Glutamatergic neuron (in vitro differentiated cells): Measurements from ENCODE around the gene SPI1. TPM values are rescaled to one million over a fixed set of nuclear protein-coding genes. Genes with fewer than 3 reads are reported as not detected.

Experiments used
- DNase-seq: peaks from one replicate; pipeline ENCODE4 v3.0.0; 2022
- H3K27ac Mint-ChIP-seq: one replicate; pipeline ENCODE4 v1.8.0; 2020; ENCODE audit warnings: mild to moderate bottlenecking, mixed read lengths, inconsistent platforms; ENCODE audit not compliant: unreplicated experiment
- H3K27me3 Mint-ChIP-seq: one replicate; pipeline ENCODE4 v1.8.0; 2020; ENCODE audit warnings: mild to moderate bottlenecking, moderate library complexity, mixed read lengths, inconsistent platforms; ENCODE audit not compliant: unreplicated experiment
- H3K36me3 Mint-ChIP-seq: one replicate; pipeline ENCODE4 v1.8.0; 2020; ENCODE audit warnings: mild to moderate bottlenecking, mixed read lengths, inconsistent platforms; ENCODE audit not compliant: unreplicated experiment
- H3K4me1 Mint-ChIP-seq: one replicate; pipeline ENCODE4 v1.8.0; 2020; ENCODE audit warnings: mild to moderate bottlenecking, low read depth, mixed read lengths, inconsistent platforms; ENCODE audit not compliant: unreplicated experiment
- H3K4me3 Mint-ChIP-seq: one replicate; pipeline ENCODE4 v1.8.0; 2020; ENCODE audit warnings: mild to moderate bottlenecking, mixed read lengths, inconsistent platforms; ENCODE audit not compliant: unreplicated experiment
- H3K9me3 Mint-ChIP-seq: one replicate; pipeline ENCODE4 v1.8.0; 2020; ENCODE audit warnings: mild to moderate bottlenecking, moderate library complexity, mixed read lengths, inconsistent platforms; ENCODE audit not compliant: unreplicated experiment
- total RNA-seq: library from RNA; stranded (reverse); fragmentation: NEBNext Ultra II Directional; extraction: Animal tissue kit (Norgen Biotek cat#: 25700); gene quantifications from one replicate; pipeline ENCODE4 v1.2.1, GENCODE V29; 2021; ENCODE audit not compliant: unreplicated experiment
- TF ChIP-seq, protein P1 (sequence below): fragments of 200-600 bp; sonication (generic); IDR thresholded peaks from one replicate; pipeline ENCODE4 v1.5.0; 2021; ENCODE audit not compliant: partially characterized antibody, unreplicated experiment

SPI1 gene
- total RNA-seq, 1 donor from 2014 or later, result not detected

DNA sequence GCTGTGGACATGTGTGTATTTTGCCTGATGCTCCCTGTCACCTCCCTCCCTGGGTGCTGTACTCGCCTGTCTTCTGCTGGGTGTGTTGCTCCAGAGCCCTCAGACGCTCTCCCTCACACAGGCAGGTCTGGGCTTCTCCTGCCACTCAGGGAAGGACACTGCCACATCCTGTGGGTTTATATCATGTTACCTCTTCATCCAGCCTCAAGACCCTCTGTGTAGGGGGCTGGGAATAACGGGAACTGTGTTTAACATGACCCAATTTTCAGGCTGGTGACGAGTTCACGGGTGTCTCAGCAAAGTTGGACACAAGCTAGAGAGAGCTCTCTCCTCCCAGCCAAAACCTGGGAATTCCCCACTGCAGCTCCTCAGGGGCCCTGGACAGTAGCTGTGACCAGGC lies 50.4 kb downstream of the SPI1 start:
- no peak overlapping the region for H3K4me3 Mint-ChIP-seq
- no peak overlapping the region for H3K27ac Mint-ChIP-seq
- H3K4me1 Mint-ChIP-seq, result peaks cover 11% of the 10 kb centered on the region
- TF ChIP-seq, protein P1, sequence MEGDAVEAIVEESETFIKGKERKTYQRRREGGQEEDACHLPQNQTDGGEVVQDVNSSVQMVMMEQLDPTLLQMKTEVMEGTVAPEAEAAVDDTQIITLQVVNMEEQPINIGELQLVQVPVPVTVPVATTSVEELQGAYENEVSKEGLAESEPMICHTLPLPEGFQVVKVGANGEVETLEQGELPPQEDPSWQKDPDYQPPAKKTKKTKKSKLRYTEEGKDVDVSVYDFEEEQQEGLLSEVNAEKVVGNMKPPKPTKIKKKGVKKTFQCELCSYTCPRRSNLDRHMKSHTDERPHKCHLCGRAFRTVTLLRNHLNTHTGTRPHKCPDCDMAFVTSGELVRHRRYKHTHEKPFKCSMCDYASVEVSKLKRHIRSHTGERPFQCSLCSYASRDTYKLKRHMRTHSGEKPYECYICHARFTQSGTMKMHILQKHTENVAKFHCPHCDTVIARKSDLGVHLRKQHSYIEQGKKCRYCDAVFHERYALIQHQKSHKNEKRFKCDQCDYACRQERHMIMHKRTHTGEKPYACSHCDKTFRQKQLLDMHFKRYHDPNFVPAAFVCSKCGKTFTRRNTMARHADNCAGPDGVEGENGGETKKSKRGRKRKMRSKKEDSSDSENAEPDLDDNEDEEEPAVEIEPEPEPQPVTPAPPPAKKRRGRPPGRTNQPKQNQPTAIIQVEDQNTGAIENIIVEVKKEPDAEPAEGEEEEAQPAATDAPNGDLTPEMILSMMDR, result no peak
- H3K36me3 Mint-ChIP-seq, result peaks cover 6% of the 10 kb centered on the region
- no peaks in the 10 kb centered on the region for H3K27me3 Mint-ChIP-seq
- peaks cover 1% of the 10 kb centered on the region for H3K9me3 Mint-ChIP-seq
- DNase-seq, result no peak

DNA sequence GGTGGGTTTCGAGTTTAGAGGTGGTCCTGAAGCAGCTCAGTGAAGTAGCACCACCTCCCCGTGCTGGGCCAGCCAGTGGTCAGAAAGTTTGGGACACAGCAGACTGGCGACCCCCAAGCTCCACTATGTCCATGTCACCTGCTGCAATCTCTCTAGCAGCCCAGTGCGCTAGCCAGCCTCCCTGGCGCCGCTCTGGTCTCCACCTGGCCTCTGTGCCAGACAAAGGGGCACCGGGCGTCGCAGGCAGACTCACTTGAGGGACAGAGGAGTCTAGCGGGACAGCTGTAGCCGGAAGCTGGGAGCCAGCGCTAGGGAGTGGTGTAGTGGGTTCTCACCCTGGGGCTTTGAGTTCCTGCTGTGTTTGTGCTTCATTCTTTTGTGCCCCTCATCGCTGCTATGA lies 51.3 kb downstream of the SPI1 start:
- H3K4me3 Mint-ChIP-seq, result no peak overlapping the region
- DNase-seq, result no peak
- H3K9me3 Mint-ChIP-seq, result peaks cover 1% of the 10 kb centered on the region
- H3K27ac Mint-ChIP-seq, result no peak overlapping the region
- TF ChIP-seq, protein P1, result no peak
- peaks cover 11% of the 10 kb centered on the region for H3K4me1 Mint-ChIP-seq
- H3K27me3 Mint-ChIP-seq, result no peaks in the 10 kb centered on the region
- H3K36me3 Mint-ChIP-seq, result peaks cover 6% of the 10 kb centered on the region

DNA sequence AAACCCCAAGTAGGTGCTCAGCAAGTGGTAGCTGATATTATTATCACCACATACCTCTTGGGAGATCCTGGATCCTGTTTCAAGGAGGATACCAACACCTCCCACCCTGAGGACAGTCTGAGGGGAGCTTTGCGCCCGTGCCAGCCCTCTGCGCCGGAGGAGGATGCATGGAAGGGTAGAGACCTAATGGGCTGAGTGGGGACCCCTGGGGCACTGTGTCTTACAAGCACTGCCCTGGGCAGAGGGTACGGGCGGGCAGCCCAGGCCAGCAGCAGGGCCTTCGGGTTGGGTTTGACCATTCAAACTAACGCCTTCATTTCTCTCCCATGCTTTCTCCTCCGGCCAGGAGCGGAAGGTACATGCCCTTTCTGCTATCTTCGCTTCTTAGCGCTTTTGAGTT lies 52.1 kb downstream of the SPI1 start:
- Mint-ChIP-seq H3K9me3 (peaks cover 2% of the 10 kb centered on the region), H3K36me3 (peaks cover 13% of the 10 kb centered on the region), H3K27me3 (no peaks in the 10 kb centered on the region), H3K4me3 (no peak overlapping the region), H3K4me1 (peaks cover 11% of the 10 kb centered on the region), H3K27ac (no peak overlapping the region)
- no peak for DNase-seq
- TF ChIP-seq, protein P1, result no peak

DNA sequence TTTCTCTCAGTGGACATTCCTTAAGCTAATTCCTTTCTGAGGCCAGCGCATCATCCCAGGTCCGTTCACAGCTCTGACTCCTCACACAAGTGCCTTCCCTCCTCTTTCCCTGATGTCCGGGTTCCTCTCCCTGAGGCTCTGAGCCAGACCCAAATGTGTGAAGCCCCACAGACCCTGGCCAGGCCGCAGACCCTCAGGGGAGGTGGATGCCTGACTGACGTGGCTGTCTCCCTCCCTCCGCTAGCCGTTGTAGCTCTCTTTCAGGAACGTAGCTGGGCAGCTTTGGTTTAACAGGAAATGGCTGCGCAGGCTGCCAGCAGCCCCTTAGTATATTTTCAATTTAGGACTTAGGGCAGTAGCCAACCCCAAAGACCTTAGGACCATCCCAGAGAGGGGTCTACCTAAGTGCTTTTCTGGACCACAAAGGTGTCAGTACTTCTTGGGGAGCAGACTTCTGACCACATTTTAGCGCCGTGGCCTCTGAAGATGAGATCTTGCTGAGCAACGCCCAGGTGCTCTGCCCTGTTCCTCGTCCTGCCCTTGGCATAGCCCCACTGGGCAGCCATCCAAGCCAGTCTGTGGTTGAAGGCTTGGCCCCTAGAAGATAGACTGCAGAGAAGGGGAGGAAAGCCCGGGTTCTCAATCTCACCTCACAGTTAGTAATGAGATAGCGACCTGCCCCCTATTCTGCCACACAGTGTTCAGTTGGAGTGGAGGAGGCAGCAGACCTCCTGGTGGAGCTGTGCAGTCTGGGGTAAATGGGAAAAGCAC lies 52.9 kb downstream of the SPI1 start:
- no peak for DNase-seq
- Mint-ChIP-seq H3K4me1 (peaks cover 11% of the 10 kb centered on the region), H3K9me3 (peaks cover 2% of the 10 kb centered on the region), H3K4me3 (no peak overlapping the region), H3K36me3 (peaks cover 13% of the 10 kb centered on the region), H3K27ac (no peak overlapping the region), H3K27me3 (no peaks in the 10 kb centered on the region)
- TF ChIP-seq, protein P1, result no peak

DNA sequence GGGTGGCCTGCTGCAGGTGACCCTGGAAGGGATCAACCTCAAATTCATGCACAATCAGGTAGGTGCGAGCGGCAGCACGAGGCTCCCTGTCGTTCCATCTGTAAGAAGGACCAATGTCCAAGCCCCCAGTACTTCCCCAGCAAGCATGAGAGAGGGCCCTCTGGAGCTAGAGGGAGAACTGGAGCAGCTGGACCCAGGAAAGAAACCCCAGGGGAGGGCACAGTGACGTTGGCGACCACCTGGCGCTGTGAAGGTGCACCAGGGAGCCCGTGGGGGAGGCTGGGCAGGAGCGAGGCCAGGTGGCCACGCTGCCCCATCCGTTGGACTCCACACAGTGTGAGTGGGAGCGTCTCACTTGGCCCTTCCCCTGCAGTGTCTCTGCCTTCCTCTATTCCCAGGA lies 53.8 kb downstream of the SPI1 start:
- H3K9me3 Mint-ChIP-seq, result peaks cover 2% of the 10 kb centered on the region

More for the DNA sequence above, 53.8 kb downstream of the SPI1 start:
- no peak for DNase-seq
- peak overlapping the region; percentile 1 for H3K4me3 Mint-ChIP-seq
- H3K36me3 Mint-ChIP-seq, result peaks cover 13% of the 10 kb centered on the region
- H3K27me3 Mint-ChIP-seq, result no peaks in the 10 kb centered on the region
- TF ChIP-seq, protein P1, result no peak
- H3K4me1 Mint-ChIP-seq, result peaks cover 9% of the 10 kb centered on the region
- no peak overlapping the region for H3K27ac Mint-ChIP-seq
